H1 (cell line): ENCODE measurements around the gene COL25A1.

Experiments
- GTF2F1 ChIP-seq: IDR thresholded peaks from 2 replicates; pipeline ENCODE4 v1.6.1; 2012; ENCODE audit warnings: low read depth, low read length, improper control_type of control experiment, borderline replicate concordance
- MAFK ChIP-seq: IDR thresholded peaks from 2 replicates; pipeline ENCODE4 v1.6.1; 2012; ENCODE audit warnings: low read depth, mild to moderate bottlenecking, improper control_type of control experiment, low read length
- POLR2A ChIP-seq, 2 experiments: IDR thresholded peaks; 1 replicate in 1 of 2; 2 replicates in 1 of 2; pipeline ENCODE4 v1.6.1; 2011; ENCODE audit warnings: low read depth in 2 of 2, low read length in 2 of 2, mild to moderate bottlenecking in 2 of 2; ENCODE audit errors: control extremely low read depth in 1 of 2
- RFX5 ChIP-seq: IDR thresholded peaks from 2 replicates; pipeline ENCODE4 v1.6.1; 2011; ENCODE audit warnings: low read depth, low read length, improper control_type of control experiment, borderline replicate concordance
- RNF2 ChIP-seq: fragments of 200-900, 300-1000 bp; sonication (generic); IDR thresholded peaks from 2 replicates; pipeline ENCODE4 v1.7.1; 2016; ENCODE audit warnings: borderline replicate concordance, low read depth, mild to moderate bottlenecking, antibody characterized with exemption, low read length; ENCODE audit not compliant: poor library complexity, severe bottlenecking; ENCODE audit errors: missing control alignments
- USF2 ChIP-seq: IDR thresholded peaks from 2 replicates; pipeline ENCODE4 v1.6.1; 2011; ENCODE audit warnings: low read length, improper control_type of control experiment
- TF ChIP-seq, protein P1 (sequence below), 3 experiments: IDR thresholded peaks; 1 replicate in 2 of 3; 2 replicates in 1 of 3; pipeline versions ENCODE4 v1.5.1 to v1.6.1; 2011; ENCODE audit warnings: low read length in 3 of 3, mild to moderate bottlenecking in 3 of 3, inconsistent platforms in 2 of 3, low read depth in 1 of 3, moderate library complexity in 1 of 3; ENCODE audit not compliant: insufficient read depth in 1 of 3; ENCODE audit errors: control extremely low read depth in 1 of 3

GRCh38 chr4:109079201-109079600 is 223.3 kb downstream of the COL25A1 start:
- TF ChIP-seq POLR2A (IDR thresholded peaks at IDR 0.05; ENCODE audit: control extremely low read depth in 1 of 2, low read depth in 2 of 2, low read length in 2 of 2) (no peak), GTF2F1 (no peak), RNF2 (no peak), RFX5 (no peak), MAFK (no peak), USF2 (no peak)
- TF ChIP-seq, protein P1, sequence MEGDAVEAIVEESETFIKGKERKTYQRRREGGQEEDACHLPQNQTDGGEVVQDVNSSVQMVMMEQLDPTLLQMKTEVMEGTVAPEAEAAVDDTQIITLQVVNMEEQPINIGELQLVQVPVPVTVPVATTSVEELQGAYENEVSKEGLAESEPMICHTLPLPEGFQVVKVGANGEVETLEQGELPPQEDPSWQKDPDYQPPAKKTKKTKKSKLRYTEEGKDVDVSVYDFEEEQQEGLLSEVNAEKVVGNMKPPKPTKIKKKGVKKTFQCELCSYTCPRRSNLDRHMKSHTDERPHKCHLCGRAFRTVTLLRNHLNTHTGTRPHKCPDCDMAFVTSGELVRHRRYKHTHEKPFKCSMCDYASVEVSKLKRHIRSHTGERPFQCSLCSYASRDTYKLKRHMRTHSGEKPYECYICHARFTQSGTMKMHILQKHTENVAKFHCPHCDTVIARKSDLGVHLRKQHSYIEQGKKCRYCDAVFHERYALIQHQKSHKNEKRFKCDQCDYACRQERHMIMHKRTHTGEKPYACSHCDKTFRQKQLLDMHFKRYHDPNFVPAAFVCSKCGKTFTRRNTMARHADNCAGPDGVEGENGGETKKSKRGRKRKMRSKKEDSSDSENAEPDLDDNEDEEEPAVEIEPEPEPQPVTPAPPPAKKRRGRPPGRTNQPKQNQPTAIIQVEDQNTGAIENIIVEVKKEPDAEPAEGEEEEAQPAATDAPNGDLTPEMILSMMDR (IDR thresholded peaks at IDR 0.05; ENCODE audit: control extremely low read depth in 1 of 3, insufficient read depth in 1 of 3, low read depth in 1 of 3, low read length in 3 of 3) = no peak
